Right lobe of liver (tissue), 6 donors: ENCODE measurements around the gene EPHX1. TPM values are rescaled to one million over a fixed set of nuclear protein-coding genes. Genes with fewer than 3 reads are reported as not detected.
A peak's percentile ranks its signal among the peaks of the same experiment; 100 is the strongest.

Experiments used
- ATAC-seq, 4 donors: fragments of 200-7000 bp; cut with Tn5 transposase; one replicate each; pipeline ENCODE4 v1.9.1; 2020; ENCODE audit warnings: mild to moderate bottlenecking in 4 of 4, moderate library complexity in 4 of 4
- DNase-seq, 3 donors: peaks; one replicate each; pipeline ENCODE4 v3.0.0-alpha.2; 2020
- H3K27ac ChIP-seq, 3 donors: fragments of 200-600 bp; one replicate each; pipeline ENCODE4 v1.8.0; 2022
- H3K27me3 ChIP-seq, 2 donors: fragments of 200-600 bp; one replicate each; pipeline ENCODE4 v1.8.0; 2022
- H3K36me3 ChIP-seq, 4 donors: fragments of 200-600 bp; sonication (generic) in 1 of 4; one replicate each; pipeline versions ENCODE4 v1.5.1 to v1.8.0; 2017 to 2022; ENCODE audit warnings: control low read depth in 1 of 4
- H3K4me1 ChIP-seq, 4 donors: fragments of 200-600 bp; sonication (generic) in 1 of 4; one replicate each; pipeline versions ENCODE4 v1.5.1 to v1.8.0; 2017 to 2022; ENCODE audit warnings: control low read depth in 1 of 4
- H3K4me3 ChIP-seq, 3 donors: fragments of 200-600 bp; one replicate each; pipeline ENCODE4 v1.8.0; 2022
- H3K9me3 ChIP-seq, 4 donors: fragments of 200-600 bp; sonication (generic) in 1 of 4; one replicate each; pipeline versions ENCODE4 v1.5.1 to v1.8.0; 2017 to 2022; ENCODE audit warnings: control low read depth in 1 of 4
- CTCF ChIP-seq, 4 donors: fragments of 200-600 bp in 3 of 4; fragments of 450-650 bp in 1 of 4; IDR thresholded peaks; one replicate each; pipeline versions ENCODE4 v1.5.1 to v1.8.0; 2016 to 2022; ENCODE audit warnings: antibody characterized with exemption in 4 of 4, mild to moderate bottlenecking in 2 of 4
- POLR2A ChIP-seq: fragments of 450-650 bp; IDR thresholded peaks from one replicate; pipeline ENCODE4 v1.6.1; 2017; ENCODE audit warnings: antibody characterized with exemption, mild to moderate bottlenecking
- WGBS: methylation state at CpG from one replicate; pipeline ENCODE4 v1.1.6; 2018; ENCODE audit warnings: low coverage, low lambda C conversion rate; ENCODE audit not compliant: insufficient coverage; ENCODE audit errors: missing lambda C conversion rate; 5-methylcytosine and 5-hydroxymethylcytosine counted together
- intact Hi-C, 2 donors: fragments of 100-400 bp; cut with DNase I; formaldehyde crosslinking; loops; one replicate each; pipeline versions ENCODE4 v1.11.2 to v1.14.1; 2022
- total RNA-seq, 6 experiments: library from RNA; depleted of rRNA in 2 of 6; stranded (reverse); fragments of >200 nt in 2 of 6; fragmentation: NEBNext Ultra II Directional in 3 of 6; extraction: Animal tissue kit (Norgen Biotek cat#: 25700) in 3 of 6; gene quantifications; one replicate each; pipeline versions ENCODE4 v1.1.0 to v1.2.4, GENCODE V29; 2016 to 2023
- donor health status: DM: no; HTN: yes; CAD: no.
- donor health status: DM: no; HTN: no; CAD: no.
- donor health status: DM: no; HTN: no; CAD: no.
- donor health status: DM: no; HTN: yes; CAD: no.
- donor health status: DM: no; HTN: yes; CAD: no.

Gene EPHX1
- total RNA-seq, 6 experiments from 2014 or later, result 331 to 4,402 (median 1,032) TPM

- no peaks in the 10 kb centered on the region for H3K27me3 ChIP-seq
- H3K27ac ChIP-seq, result no peak overlapping the region
- intact Hi-C loops, result loop anchor here in 1 of 2 donors (10.0 kb wide), 1 partner anchor 52 kb away; no protein-coding TSS in a partner anchor
- no peaks in the 10 kb centered on the region for H3K9me3 ChIP-seq
- H3K4me1 ChIP-seq, result no peaks in the 10 kb centered on the region
- H3K4me3 ChIP-seq, result no peak overlapping the region
- H3K36me3 ChIP-seq, result peaks cover 0 to 86% (median 43%) of the 10 kb centered on the region in 4 donors
- no peak for TF ChIP-seq POLR2A
- no peak for TF ChIP-seq CTCF (IDR thresholded peaks at IDR 0.05)
- ATAC-seq, result no peak
- 76% methylated on average over 7 of the region's 13 CpGs for WGBS
- peak in 1 of 3 donors; percentile 37 for DNase-seq
These were observed 52.6 kb downstream of the EPHX1 start for GRCh38 chr1:225862581-225862950.

- H3K4me3 ChIP-seq, result no peak overlapping the region
- no peaks in the 10 kb centered on the region for H3K4me1 ChIP-seq
- H3K9me3 ChIP-seq, result no peaks in the 10 kb centered on the region
- H3K36me3 ChIP-seq, result peaks cover 4 to 86% (median 45%) of the 10 kb centered on the region in 4 donors
- 88% methylated on average over 5 of the region's 5 CpGs for WGBS
- H3K27ac ChIP-seq, result no peak overlapping the region
- TF ChIP-seq CTCF (IDR thresholded peaks at IDR 0.05), result no peak
- no peak for TF ChIP-seq POLR2A
- ATAC-seq (no peak), DNase-seq (peak in 1 of 3 donors; percentile 1)
- H3K27me3 ChIP-seq, result no peaks in the 10 kb centered on the region
- intact Hi-C loops, result loop anchor here in 1 of 2 donors (10.0 kb wide), 1 partner anchor 52 kb away; no protein-coding TSS in a partner anchor
These were observed 53.2 kb downstream of the EPHX1 start for GRCh38 chr1:225863167-225863566.

GRCh38 chr1:225865514-225865913, 55.6 kb downstream of the EPHX1 start:
- Histone ChIP-seq H3K4me1 (no peaks in the 10 kb centered on the region), H3K4me3 (no peak overlapping the region), H3K9me3 (no peaks in the 10 kb centered on the region), H3K27ac (no peak overlapping the region), H3K27me3 (no peaks in the 10 kb centered on the region), H3K36me3 (peaks cover 5 to 97% (median 49%) of the 10 kb centered on the region in 4 donors)
- intact Hi-C loops, result loop anchor here in 1 of 2 donors (10.0 kb wide), 1 partner anchor 49 kb away; no protein-coding TSS in a partner anchor
- peak in 1 of 4 donors; percentile 16 for ATAC-seq
- DNase-seq, result peak in 1 of 3 donors; percentile 37
- WGBS, result 83% methylated on average over 5 of the region's 13 CpGs
- TF ChIP-seq POLR2A (no peak), CTCF (IDR thresholded peaks at IDR 0.05) (no peak)

- DNase-seq (peak in 1 of 3 donors; percentile 26), ATAC-seq (peak in 3 of 4 donors; percentile 6 to 48 (median 32))
- H3K4me3 ChIP-seq, result no peak overlapping the region
These were observed 56.3 kb downstream of the EPHX1 start for GRCh38 chr1:225866061-225866837.

More at GRCh38 chr1:225866061-225866837, 56.3 kb downstream of the EPHX1 start:
- Histone ChIP-seq H3K36me3 (peaks cover 5 to 97% (median 48%) of the 10 kb centered on the region in 4 donors), H3K9me3 (no peaks in the 10 kb centered on the region), H3K27me3 (no peaks in the 10 kb centered on the region), H3K4me1 (no peaks in the 10 kb centered on the region), H3K27ac (no peak overlapping the region)
- TF ChIP-seq POLR2A (no peak), CTCF (IDR thresholded peaks at IDR 0.05) (no peak)
- intact Hi-C loops, result loop anchor here in 1 of 2 donors (10.0 kb wide), 1 partner anchor 49 kb away; no protein-coding TSS in a partner anchor
- WGBS, result 73% methylated on average over 4 of the region's 8 CpGs
